Measurements from ENCODE around the gene FLACC1.
"Not testable (repeated sequence)": the region's sequence is repeated elsewhere in the genome, so short reads cannot be mapped to it uniquely, and the experiment has no call there.

FLACC1 gene

GRCh38 chr2:201369318-201369717, 12.2 kb upstream of the FLACC1 start:
- not testable (repeated sequence) for H3K18ac ChIP-seq (ENCODE audit: low read length); H2BK5ac ChIP-seq (ENCODE audit: low read length); H2AK5ac ChIP-seq (ENCODE audit: low read length); H3K9ac ChIP-seq (ENCODE audit: low read length); H2BK120ac ChIP-seq (ENCODE audit: low read depth, low read length); H4K5ac ChIP-seq (ENCODE audit: low read length); H3K79me1 ChIP-seq (ENCODE audit: low read length); H3K4me2 ChIP-seq (ENCODE audit: low read length); H3K27ac ChIP-seq (ENCODE audit: low read depth, low read length); H3K4me1 ChIP-seq (ENCODE audit: control insufficient read depth, low read depth, low read length); DNase-seq; H3K4me3 ChIP-seq (ENCODE audit: low read length); H3K36me3 ChIP-seq (ENCODE audit: control insufficient read depth, insufficient read depth, low read length); H3K56ac ChIP-seq (ENCODE audit: low read length); H2BK15ac ChIP-seq (replicated peaks; ENCODE audit: low read depth); H3K79me2 ChIP-seq (ENCODE audit: control insufficient read depth, insufficient read depth, low read length); H3K27me3 ChIP-seq (ENCODE audit: insufficient read depth, low read length, poor library complexity); H3K4ac ChIP-seq (ENCODE audit: low read depth, low read length); H3K23ac ChIP-seq (ENCODE audit: low read length); H4K8ac ChIP-seq (ENCODE audit: low read depth, low read length)
- no CpG with 5 or more reads among the region's 8 CpGs for WGBS (ENCODE audit: extremely low coverage, insufficient coverage, low lambda C conversion rate)

- Histone ChIP-seq H3K27me3 (ENCODE audit: insufficient read depth, low read length, poor library complexity) (no peaks in the 10 kb centered on the region), H3K4me2 (ENCODE audit: low read length) (no peak overlapping the region), H2BK120ac (ENCODE audit: low read depth, low read length) (no peak overlapping the region), H4K8ac (ENCODE audit: low read depth, low read length) (no peak overlapping the region), H3K4me1 (ENCODE audit: control insufficient read depth, low read depth, low read length) (no peaks in the 10 kb centered on the region), H3K9ac (ENCODE audit: low read length) (no peak overlapping the region), H2BK15ac (replicated peaks; ENCODE audit: low read depth) (no peak overlapping the region), H4K5ac (ENCODE audit: low read length) (no peak overlapping the region), H3K4me3 (ENCODE audit: low read length) (no peak overlapping the region), H3K27ac (ENCODE audit: low read depth, low read length) (no peak overlapping the region), H3K18ac (ENCODE audit: low read length) (no peak overlapping the region), H2AK5ac (ENCODE audit: low read length) (no peak overlapping the region), H3K79me1 (ENCODE audit: low read length) (no peaks in the 10 kb centered on the region), H3K56ac (ENCODE audit: low read length) (no peak overlapping the region), H3K23ac (ENCODE audit: low read length) (no peak overlapping the region), H3K4ac (ENCODE audit: low read depth, low read length) (no peak overlapping the region), H3K79me2 (ENCODE audit: control insufficient read depth, insufficient read depth, low read length) (no peaks in the 10 kb centered on the region), H3K36me3 (ENCODE audit: control insufficient read depth, insufficient read depth, low read length) (no peaks in the 10 kb centered on the region), H2BK5ac (ENCODE audit: low read length) (no peak overlapping the region)
- DNase-seq, result no peak
Measured at GRCh38 chr2:201366146-201366545, 9.0 kb upstream of the FLACC1 start.

GRCh38 chr2:201363857-201364560, 6.9 kb upstream of the FLACC1 start:
- H2BK120ac ChIP-seq (ENCODE audit: low read depth, low read length), result no peak overlapping the region
- H3K56ac ChIP-seq (ENCODE audit: low read length), result no peak overlapping the region
- H3K27me3 ChIP-seq (ENCODE audit: insufficient read depth, low read length, poor library complexity), result no peaks in the 10 kb centered on the region
- H3K27ac ChIP-seq (ENCODE audit: low read depth, low read length), result no peak overlapping the region
- H3K79me2 ChIP-seq (ENCODE audit: control insufficient read depth, insufficient read depth, low read length), result no peaks in the 10 kb centered on the region
- H3K4ac ChIP-seq (ENCODE audit: low read depth, low read length), result no peak overlapping the region
- no peak overlapping the region for H4K8ac ChIP-seq (ENCODE audit: low read depth, low read length)
- H3K9ac ChIP-seq (ENCODE audit: low read length), result no peak overlapping the region
- H2BK5ac ChIP-seq (ENCODE audit: low read length), result no peak overlapping the region
- peak; percentile 72 for DNase-seq
- no CpG with 5 or more reads among the region's 2 CpGs for WGBS (ENCODE audit: extremely low coverage, insufficient coverage, low lambda C conversion rate)
- no peak overlapping the region for H3K4me3 ChIP-seq (ENCODE audit: low read length)
- H3K23ac ChIP-seq (ENCODE audit: low read length), result no peak overlapping the region
- H2BK15ac ChIP-seq (replicated peaks; ENCODE audit: low read depth), result no peak overlapping the region
- no peak overlapping the region for H3K4me2 ChIP-seq (ENCODE audit: low read length)
- no peak overlapping the region for H3K18ac ChIP-seq (ENCODE audit: low read length)
- H3K79me1 ChIP-seq (ENCODE audit: low read length), result no peaks in the 10 kb centered on the region
- H3K36me3 ChIP-seq (ENCODE audit: control insufficient read depth, insufficient read depth, low read length), result no peaks in the 10 kb centered on the region
- no peak overlapping the region for H4K5ac ChIP-seq (ENCODE audit: low read length)
- no peaks in the 10 kb centered on the region for H3K4me1 ChIP-seq (ENCODE audit: control insufficient read depth, low read depth, low read length)
- H2AK5ac ChIP-seq (ENCODE audit: low read length), result no peak overlapping the region

- H3K9ac ChIP-seq (ENCODE audit: low read length), result no peak overlapping the region
- no peak overlapping the region for H3K4me3 ChIP-seq (ENCODE audit: low read length)
- WGBS (ENCODE audit: extremely low coverage, insufficient coverage, low lambda C conversion rate), result no CpG with 5 or more reads among the region's 2 CpGs
- H3K4ac ChIP-seq (ENCODE audit: low read depth, low read length), result no peak overlapping the region
- no peak overlapping the region for H3K4me2 ChIP-seq (ENCODE audit: low read length)
- no peaks in the 10 kb centered on the region for H3K79me2 ChIP-seq (ENCODE audit: control insufficient read depth, insufficient read depth, low read length)
- no peak overlapping the region for H2BK120ac ChIP-seq (ENCODE audit: low read depth, low read length)
- H3K27me3 ChIP-seq (ENCODE audit: insufficient read depth, low read length, poor library complexity), result no peaks in the 10 kb centered on the region
- no peak overlapping the region for H2AK5ac ChIP-seq (ENCODE audit: low read length)
- H3K79me1 ChIP-seq (ENCODE audit: low read length), result no peaks in the 10 kb centered on the region
- no peak for DNase-seq
- no peak overlapping the region for H4K8ac ChIP-seq (ENCODE audit: low read depth, low read length)
- H3K18ac ChIP-seq (ENCODE audit: low read length), result no peak overlapping the region
- H3K36me3 ChIP-seq (ENCODE audit: control insufficient read depth, insufficient read depth, low read length), result no peaks in the 10 kb centered on the region
- H3K56ac ChIP-seq (ENCODE audit: low read length), result no peak overlapping the region
- H3K4me1 ChIP-seq (ENCODE audit: control insufficient read depth, low read depth, low read length), result no peaks in the 10 kb centered on the region
- H2BK5ac ChIP-seq (ENCODE audit: low read length), result no peak overlapping the region
- no peak overlapping the region for H2BK15ac ChIP-seq (replicated peaks; ENCODE audit: low read depth)
- H3K23ac ChIP-seq (ENCODE audit: low read length), result no peak overlapping the region
- no peak overlapping the region for H4K5ac ChIP-seq (ENCODE audit: low read length)
- H3K27ac ChIP-seq (ENCODE audit: low read depth, low read length), result no peak overlapping the region
Measured at GRCh38 chr2:201362396-201362795, 5.3 kb upstream of the FLACC1 start.

GRCh38 chr2:201361078-201361733, 4.1 kb upstream of the FLACC1 start:
- no CpG with 5 or more reads among the region's 2 CpGs for WGBS (ENCODE audit: extremely low coverage, insufficient coverage, low lambda C conversion rate)

GRCh38 chr2:201360256-201360655, 3.1 kb upstream of the FLACC1 start:
- Histone ChIP-seq H3K27ac (ENCODE audit: low read depth, low read length) (no peak overlapping the region), H4K8ac (ENCODE audit: low read depth, low read length) (no peak overlapping the region), H2BK15ac (replicated peaks; ENCODE audit: low read depth) (no peak overlapping the region), H3K4me3 (ENCODE audit: low read length) (no peak overlapping the region), H3K79me2 (ENCODE audit: control insufficient read depth, insufficient read depth, low read length) (no peaks in the 10 kb centered on the region), H3K36me3 (ENCODE audit: control insufficient read depth, insufficient read depth, low read length) (no peaks in the 10 kb centered on the region), H3K4me1 (ENCODE audit: control insufficient read depth, low read depth, low read length) (no peaks in the 10 kb centered on the region), H3K18ac (ENCODE audit: low read length) (no peak overlapping the region), H3K56ac (ENCODE audit: low read length) (no peak overlapping the region), H3K27me3 (ENCODE audit: insufficient read depth, low read length, poor library complexity) (no peaks in the 10 kb centered on the region), H3K4me2 (ENCODE audit: low read length) (no peak overlapping the region), H4K5ac (ENCODE audit: low read length) (no peak overlapping the region), H3K9ac (ENCODE audit: low read length) (no peak overlapping the region), H2BK120ac (ENCODE audit: low read depth, low read length) (no peak overlapping the region), H3K23ac (ENCODE audit: low read length) (no peak overlapping the region), H2BK5ac (ENCODE audit: low read length) (no peak overlapping the region), H2AK5ac (ENCODE audit: low read length) (no peak overlapping the region), H3K4ac (ENCODE audit: low read depth, low read length) (no peak overlapping the region), H3K79me1 (ENCODE audit: low read length) (no peaks in the 10 kb centered on the region)
- no CpG with 5 or more reads among the region's 4 CpGs for WGBS (ENCODE audit: extremely low coverage, insufficient coverage, low lambda C conversion rate)
- no peak for DNase-seq

More at GRCh38 chr2:201361078-201361733, 4.1 kb upstream of the FLACC1 start:
- Histone ChIP-seq H3K36me3 (ENCODE audit: control insufficient read depth, insufficient read depth, low read length) (no peaks in the 10 kb centered on the region), H3K18ac (ENCODE audit: low read length) (no peak overlapping the region), H2BK5ac (ENCODE audit: low read length) (no peak overlapping the region), H3K23ac (ENCODE audit: low read length) (no peak overlapping the region), H3K79me2 (ENCODE audit: control insufficient read depth, insufficient read depth, low read length) (no peaks in the 10 kb centered on the region), H3K27me3 (ENCODE audit: insufficient read depth, low read length, poor library complexity) (no peaks in the 10 kb centered on the region), H2AK5ac (ENCODE audit: low read length) (no peak overlapping the region), H3K27ac (ENCODE audit: low read depth, low read length) (no peak overlapping the region), H2BK120ac (ENCODE audit: low read depth, low read length) (no peak overlapping the region), H3K4me3 (ENCODE audit: low read length) (no peak overlapping the region), H3K9ac (ENCODE audit: low read length) (no peak overlapping the region), H2BK15ac (replicated peaks; ENCODE audit: low read depth) (no peak overlapping the region), H4K5ac (ENCODE audit: low read length) (no peak overlapping the region), H3K56ac (ENCODE audit: low read length) (no peak overlapping the region), H3K4me1 (ENCODE audit: control insufficient read depth, low read depth, low read length) (no peaks in the 10 kb centered on the region), H3K4me2 (ENCODE audit: low read length) (no peak overlapping the region), H4K8ac (ENCODE audit: low read depth, low read length) (no peak overlapping the region), H3K79me1 (ENCODE audit: low read length) (no peaks in the 10 kb centered on the region), H3K4ac (ENCODE audit: low read depth, low read length) (no peak overlapping the region)
- DNase-seq, result no peak

Measured in mesendoderm (in vitro differentiated cells).